OCI-LY1 (cell line): Measurements from ENCODE around the gene SERPINA1.

Experiments
- H2AFZ ChIP-seq: fragments of 200-600 bp; sonication (generic), shearing (Covaris generic); 2 replicates; pipeline ENCODE4 v1.6.0; 2014; ENCODE audit warnings: antibody characterized with exemption, mild to moderate bottlenecking, low read length
- H3F3A ChIP-seq: fragments of 200-600 bp; sonication (generic), shearing (Covaris generic); 2 replicates; pipeline ENCODE4 v1.6.0; 2014; ENCODE audit warnings: mild to moderate bottlenecking, antibody characterized with exemption, low read length, moderate library complexity; ENCODE audit not compliant: insufficient read depth
- H3K27ac ChIP-seq: fragments of 200-600 bp; sonication (generic); 2 replicates; pipeline ENCODE4 v1.5.1; 2014; ENCODE audit warnings: low read length, mixed run types, mild to moderate bottlenecking, low read depth; ENCODE audit not compliant: poor library complexity, severe bottlenecking
- H3K27me3 ChIP-seq: fragments of 200-600 bp; sonication (generic); 2 replicates; pipeline ENCODE4 v1.6.0; 2014; ENCODE audit warnings: antibody characterized with exemption, mild to moderate bottlenecking, low read length, moderate library complexity; ENCODE audit not compliant: insufficient read depth
- H3K36me3 ChIP-seq: fragments of 200-600 bp; sonication (generic); 2 replicates; pipeline ENCODE4 v1.6.1; 2014; ENCODE audit warnings: mild to moderate bottlenecking, antibody characterized with exemption, low read length, moderate library complexity, mixed read lengths; ENCODE audit not compliant: insufficient read depth
- H3K4me1 ChIP-seq: fragments of 200-600 bp; sonication (generic); 2 replicates; pipeline ENCODE4 v1.5.1; 2014; ENCODE audit warnings: mild to moderate bottlenecking, low read length, moderate library complexity; ENCODE audit not compliant: insufficient read depth, severe bottlenecking
- H3K4me2 ChIP-seq: fragments of 200-600 bp; sonication (generic), shearing (Covaris generic); 2 replicates; pipeline ENCODE4 v1.6.1; 2014; ENCODE audit warnings: low read length
- H3K4me3 ChIP-seq: fragments of 200-600 bp; sonication (generic); 2 replicates; pipeline ENCODE4 v1.5.1; 2014; ENCODE audit warnings: low read length, low read depth, mild to moderate bottlenecking, mixed read lengths; ENCODE audit not compliant: poor library complexity, severe bottlenecking
- H3K79me2 ChIP-seq: fragments of 200-600 bp; shearing (Covaris generic); 2 replicates; pipeline ENCODE4 v1.6.1; 2016; ENCODE audit warnings: mixed run types, low read length, mixed read lengths; ENCODE audit not compliant: insufficient read depth
- H3K9ac ChIP-seq: fragments of 200-600 bp; sonication (generic), shearing (Covaris generic); 2 replicates; pipeline ENCODE4 v1.6.1; 2014; ENCODE audit warnings: mild to moderate bottlenecking, low read length, mixed read lengths
- H3K9me2 ChIP-seq: fragments of 200-600 bp; sonication (generic), shearing (Covaris generic); 2 replicates; pipeline ENCODE4 v1.6.1; 2014; ENCODE audit warnings: low read depth, mild to moderate bottlenecking, low read length, mixed read lengths
- H3K9me3 ChIP-seq: fragments of 200-600 bp; shearing (Covaris generic); 2 replicates; pipeline ENCODE4 v1.6.1; 2014; ENCODE audit warnings: low read length, mixed read lengths
- H4K20me1 ChIP-seq: fragments of 200-600 bp; sonication (generic), shearing (Covaris generic); 2 replicates; pipeline ENCODE4 v1.6.0; 2016; ENCODE audit warnings: mild to moderate bottlenecking, low read length; ENCODE audit not compliant: insufficient read depth
- EZH2 ChIP-seq: fragments of 200-600 bp; sonication (generic), shearing (Covaris generic); IDR thresholded peaks from 2 replicates; pipeline ENCODE4 v1.8.0; 2017; ENCODE audit warnings: borderline replicate concordance, mixed run types, mild to moderate bottlenecking, antibody characterized with exemption, low read length, moderate library complexity, mixed read lengths
- TF ChIP-seq, protein P1 (sequence below): fragments of 200-600 bp; sonication (generic), shearing (Covaris generic); IDR thresholded peaks from 2 replicates; pipeline ENCODE4 v1.5.1; 2017; ENCODE audit warnings: mild to moderate bottlenecking, antibody characterized with exemption, low read length, moderate library complexity, mixed read lengths

SERPINA1 gene

DNA sequence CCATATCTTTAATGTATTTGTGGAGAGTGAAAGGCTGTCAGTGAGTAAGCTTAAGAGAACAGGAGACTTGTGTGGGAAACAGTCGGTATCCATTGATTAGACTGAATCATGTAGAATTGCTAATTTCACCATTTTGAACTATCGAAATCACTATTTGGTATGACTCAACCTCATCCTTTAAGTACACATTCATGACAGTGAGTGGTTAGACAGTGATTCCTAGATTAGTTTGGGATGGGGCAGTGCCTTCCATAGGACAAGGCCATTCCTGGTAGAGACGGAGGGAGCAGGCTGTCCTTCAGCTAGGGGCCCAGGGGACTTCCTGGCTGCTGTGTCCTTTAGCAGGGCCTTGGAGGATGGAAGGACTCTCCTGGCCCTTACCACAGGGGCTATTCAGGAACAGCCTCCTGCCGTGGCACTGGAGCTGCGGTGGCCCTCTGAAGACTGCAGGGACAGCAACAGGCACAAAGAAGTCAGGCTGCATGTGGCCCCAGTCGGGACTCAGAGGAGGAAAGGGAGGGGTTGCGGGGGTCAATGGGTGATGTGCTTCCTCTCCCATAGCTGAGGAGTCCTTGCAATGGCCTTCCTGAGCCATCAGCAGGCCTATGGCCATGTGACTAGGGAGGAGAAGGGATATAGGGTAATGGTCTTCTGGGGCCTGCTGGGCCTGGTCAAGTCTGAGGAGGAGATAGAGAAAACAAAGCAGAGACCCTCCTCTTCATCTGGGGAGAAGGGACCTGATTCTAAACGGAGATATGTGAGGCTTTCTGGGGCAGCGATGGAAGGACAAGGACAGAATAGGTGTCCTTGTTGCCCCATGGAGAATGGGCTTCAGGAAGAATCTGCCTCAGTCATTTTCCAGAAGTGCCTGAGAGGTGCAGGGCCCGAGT is 11.2 kb downstream of the SERPINA1 start:
- H3K4me2 ChIP-seq: no peak overlapping the region

DNA sequence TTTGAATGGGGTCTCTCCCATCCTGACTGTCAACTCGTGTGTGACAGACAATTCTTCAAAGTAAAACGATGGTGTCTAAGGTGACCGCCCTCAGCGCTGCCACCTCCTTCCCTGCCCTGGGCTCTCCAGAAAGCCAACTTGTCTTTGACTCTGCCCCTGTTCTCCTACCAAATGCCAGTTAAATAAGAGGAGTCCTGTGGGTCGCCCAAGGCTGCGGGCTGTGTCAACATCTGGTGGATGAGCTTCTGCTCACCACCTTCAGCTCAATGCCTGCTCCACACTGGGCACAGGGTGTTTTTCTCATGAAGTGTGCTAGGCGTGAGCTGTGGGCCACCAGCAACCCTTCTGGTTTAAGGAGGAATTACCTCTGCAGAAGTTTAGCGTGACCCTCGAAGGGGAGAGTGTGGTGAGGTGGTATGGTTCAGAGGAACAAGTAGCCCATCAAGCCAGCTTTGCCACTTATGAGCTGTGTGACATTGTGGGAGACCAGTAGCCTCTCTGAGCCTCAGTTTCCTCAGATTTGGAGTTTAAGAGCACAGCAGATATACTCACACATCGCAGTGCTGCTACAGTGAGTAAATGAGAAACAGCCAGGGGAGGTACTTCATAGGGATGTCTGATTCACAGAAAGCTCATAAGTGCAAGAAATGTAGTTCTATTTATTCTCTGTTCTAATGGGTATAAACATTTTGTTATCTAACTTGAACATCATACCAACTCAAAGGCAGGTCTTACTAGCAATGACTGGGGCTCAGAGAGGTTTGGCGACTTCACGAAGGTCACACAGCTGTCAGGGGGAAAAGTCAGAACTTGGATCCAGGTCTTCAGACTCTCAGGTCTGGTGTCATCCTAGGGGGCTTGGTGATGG is 12.1 kb downstream of the SERPINA1 start:
- H3K36me3 ChIP-seq: no peaks in the 10 kb centered on the region

More for the DNA sequence above, 11.2 kb downstream of the SERPINA1 start:
- Histone ChIP-seq H3K4me3 (no peak overlapping the region), H3F3A (no peaks in the 10 kb centered on the region), H3K27me3 (peaks cover 6% of the 10 kb centered on the region; the same call in 1 of the 2 replicates), H3K36me3 (no peaks in the 10 kb centered on the region), H3K9ac (no peak overlapping the region), H2AFZ (no peak overlapping the region), H4K20me1 (no peaks in the 10 kb centered on the region), H3K9me2 (no peaks in the 10 kb centered on the region), H3K79me2 (no peaks in the 10 kb centered on the region), H3K27ac (no peak overlapping the region), H3K9me3 (no peaks in the 10 kb centered on the region), H3K4me1 (no peaks in the 10 kb centered on the region)
- TF ChIP-seq, protein P1, sequence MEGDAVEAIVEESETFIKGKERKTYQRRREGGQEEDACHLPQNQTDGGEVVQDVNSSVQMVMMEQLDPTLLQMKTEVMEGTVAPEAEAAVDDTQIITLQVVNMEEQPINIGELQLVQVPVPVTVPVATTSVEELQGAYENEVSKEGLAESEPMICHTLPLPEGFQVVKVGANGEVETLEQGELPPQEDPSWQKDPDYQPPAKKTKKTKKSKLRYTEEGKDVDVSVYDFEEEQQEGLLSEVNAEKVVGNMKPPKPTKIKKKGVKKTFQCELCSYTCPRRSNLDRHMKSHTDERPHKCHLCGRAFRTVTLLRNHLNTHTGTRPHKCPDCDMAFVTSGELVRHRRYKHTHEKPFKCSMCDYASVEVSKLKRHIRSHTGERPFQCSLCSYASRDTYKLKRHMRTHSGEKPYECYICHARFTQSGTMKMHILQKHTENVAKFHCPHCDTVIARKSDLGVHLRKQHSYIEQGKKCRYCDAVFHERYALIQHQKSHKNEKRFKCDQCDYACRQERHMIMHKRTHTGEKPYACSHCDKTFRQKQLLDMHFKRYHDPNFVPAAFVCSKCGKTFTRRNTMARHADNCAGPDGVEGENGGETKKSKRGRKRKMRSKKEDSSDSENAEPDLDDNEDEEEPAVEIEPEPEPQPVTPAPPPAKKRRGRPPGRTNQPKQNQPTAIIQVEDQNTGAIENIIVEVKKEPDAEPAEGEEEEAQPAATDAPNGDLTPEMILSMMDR: no peak
- no peak for TF ChIP-seq EZH2

DNA sequence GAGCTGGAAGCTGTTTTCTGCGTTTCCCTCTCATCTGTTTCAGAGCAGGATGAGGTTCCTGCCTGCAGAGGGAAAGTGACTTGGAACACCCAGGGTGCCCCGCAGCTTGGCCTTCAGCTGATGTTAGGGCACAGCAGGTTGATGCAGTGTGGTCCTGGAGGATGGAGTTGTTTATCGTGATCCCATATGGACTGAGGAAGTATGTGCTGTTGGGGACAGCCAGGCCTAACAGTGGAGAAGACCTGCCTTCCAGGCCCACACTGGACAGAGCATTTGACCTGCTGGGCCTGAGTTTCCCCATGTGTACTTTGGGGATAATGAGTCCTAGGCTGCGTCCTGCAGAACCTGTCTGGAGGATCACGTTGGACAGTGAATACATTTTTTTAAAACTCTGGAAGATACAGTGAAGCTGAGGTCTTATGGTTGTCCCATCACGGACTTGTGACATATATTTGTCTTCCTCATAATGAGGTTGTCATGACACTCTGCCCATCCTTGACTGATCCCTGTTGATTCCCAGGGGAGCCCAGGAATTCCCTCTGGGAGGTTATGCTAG is 12.8 kb downstream of the SERPINA1 start:
- Histone ChIP-seq H4K20me1 (no peaks in the 10 kb centered on the region), H3K4me2 (no peak overlapping the region), H3K27me3 (peaks cover 10% of the 10 kb centered on the region; the same call in 1 of the 2 replicates), H3K4me3 (no peak overlapping the region), H3K9me3 (no peaks in the 10 kb centered on the region), H3K27ac (no peak overlapping the region), H2AFZ (no peak overlapping the region), H3F3A (no peaks in the 10 kb centered on the region), H3K9me2 (no peaks in the 10 kb centered on the region), H3K36me3 (no peaks in the 10 kb centered on the region), H3K79me2 (no peaks in the 10 kb centered on the region), H3K4me1 (no peaks in the 10 kb centered on the region), H3K9ac (no peak overlapping the region)
- TF ChIP-seq, protein P1: no peak
- TF ChIP-seq EZH2: no peak

More for the DNA sequence above, 12.1 kb downstream of the SERPINA1 start:
- no peak overlapping the region for H3K4me2 ChIP-seq
- no peaks in the 10 kb centered on the region for H3K79me2 ChIP-seq
- no peaks in the 10 kb centered on the region for H3F3A ChIP-seq
- TF ChIP-seq, protein P1: no peak
- TF ChIP-seq EZH2: no peak
- H4K20me1 ChIP-seq: no peaks in the 10 kb centered on the region
- no peaks in the 10 kb centered on the region for H3K9me2 ChIP-seq
- no peaks in the 10 kb centered on the region for H3K9me3 ChIP-seq
- no peak overlapping the region for H2AFZ ChIP-seq
- H3K27ac ChIP-seq: no peak overlapping the region
- H3K9ac ChIP-seq: no peak overlapping the region
- no peaks in the 10 kb centered on the region for H3K4me1 ChIP-seq
- no peak overlapping the region for H3K4me3 ChIP-seq
- peaks cover 10% of the 10 kb centered on the region; the same call in 1 of the 2 replicates for H3K27me3 ChIP-seq
